Omental fat pad (tissue), 4 donors: ENCODE results near the gene ADIG. TPM values are rescaled to one million over a fixed set of nuclear protein-coding genes. Genes with fewer than 3 reads are reported as not detected.

Experiments
- ATAC-seq: fragments of 150-250 bp; one replicate; pipeline ENCODE4 v1.9.1; 2016; ENCODE audit warnings: mild to moderate bottlenecking, moderate library complexity; ENCODE audit not compliant: low FRiP score
- DNase-seq: peaks from one replicate; pipeline ENCODE4 v3.0.0-alpha.2; 2019; ENCODE audit warnings: low spot score
- CTCF ChIP-seq, 3 donors: fragments of 450-650 bp; IDR thresholded peaks; one replicate each; pipeline ENCODE4 v1.5.1; 2016 to 2017; ENCODE audit warnings: antibody characterized with exemption in 3 of 3, mild to moderate bottlenecking in 3 of 3, moderate library complexity in 2 of 3
- total RNA-seq, 4 donors: library from RNA; depleted of rRNA; stranded (reverse); fragments of >200 nt; gene quantifications; one replicate each; pipeline ENCODE4 v1.1.0, GENCODE V29; 2016

ADIG gene
- total RNA-seq, 4 donors from 2014 or later, result not detected

GRCh38 chr20:38630727-38631126 lies 49.7 kb downstream of the ADIG start:
- DNase-seq (no peak), ATAC-seq (no peak)
- no peak for TF ChIP-seq CTCF (IDR thresholded peaks at IDR 0.05)

- no peak for TF ChIP-seq CTCF (IDR thresholded peaks at IDR 0.05)
- DNase-seq (no peak), ATAC-seq (peak; percentile 68)
Measured at GRCh38 chr20:38631155-38632022, 50.4 kb downstream of the ADIG start.

- peak in 1 of 3 donors; percentile 40 for TF ChIP-seq CTCF (IDR thresholded peaks at IDR 0.05)
- ATAC-seq (no peak), DNase-seq (no peak)
Measured at GRCh38 chr20:38633577-38634093, 52.6 kb downstream of the ADIG start.

- TF ChIP-seq CTCF (IDR thresholded peaks at IDR 0.05), result no peak
- DNase-seq (no peak), ATAC-seq (no peak)
Measured at GRCh38 chr20:38635721-38636288, 54.8 kb downstream of the ADIG start.

Other genes starting within 250 kb of the ADIG start
- gene LBP, start 234.7 kb upstream of the ADIG start, total RNA-seq, result 10 to 100 TPM in 2 of 4 donors, 1 to 10 TPM in 1, under 1 TPM in 1; 0.95 to 59.9 (median 7.0) TPM
- 10 to 100 TPM; 19.5 to 66.1 (median 33.4) TPM for gene SNHG17, start 145.9 kb upstream of the ADIG start, total RNA-seq
- gene RALGAPB, start 108.4 kb upstream of the ADIG start, total RNA-seq, result 10 to 100 TPM; 27.1 to 39.9 (median 32.3) TPM
- gene ARHGAP40, start 20.6 kb downstream of the ADIG start, total RNA-seq, result not detected
- not detected for gene SLC32A1, start 143.3 kb downstream of the ADIG start, total RNA-seq
- 10 to 100 TPM in 1 of 4 donors, 1 to 10 TPM in 3; 7.1 to 11.9 (median 7.7) TPM for gene ACTR5, start 167.3 kb downstream of the ADIG start, total RNA-seq
- gene PPP1R16B, start 224.5 kb downstream of the ADIG start, total RNA-seq, result 10 to 100 TPM in 3 of 4 donors, 1 to 10 TPM in 1; 7.1 to 48.4 (median 21.6) TPM